ENCODE results near the gene SLC6A13. TPM values are rescaled to one million over a fixed set of nuclear protein-coding genes. Genes with fewer than 3 reads are reported as not detected.

Gene SLC6A13
- total RNA-seq, 4 donors from 2014 or later, result not detected

GRCh38 chr12:201361-201760 is 61.3 kb downstream of the SLC6A13 start:
- WGBS, result 79% methylated on average over 8 of the region's 8 CpGs
- Histone ChIP-seq H3K27me3 (peaks cover 0 to 81% (median 16%) of the 10 kb centered on the region in 4 donors), H3K9me3 (no peaks in the 10 kb centered on the region), H3K4me1 (peaks cover 4 to 19% (median 14%) of the 10 kb centered on the region in 4 donors), H3K27ac (replicated peaks in 1 of 4) (no peak overlapping the region), H3K36me3 (no peaks in the 10 kb centered on the region), H3K4me3 (no peak overlapping the region)
- no peak for TF ChIP-seq CTCF (IDR thresholded peaks at IDR 0.05)
- TF ChIP-seq POLR2A (IDR thresholded peaks at IDR 0.05; ENCODE audit: low read depth), result no peak
- TF ChIP-seq POLR2AphosphoS5 (IDR thresholded peaks at IDR 0.05), result no peak
- no peak for TF ChIP-seq EP300 (IDR thresholded peaks at IDR 0.05)
- no peak for DNase-seq (ENCODE audit: extremely low spot score)
- intact Hi-C loops (cut with DNase I), result no loop called here

- no peak overlapping the region for H3K4me3 ChIP-seq
- intact Hi-C loops (cut with DNase I), result no loop called here
- 60% methylated on average over 9 of the region's 9 CpGs for WGBS
- no peak overlapping the region for H3K27ac ChIP-seq (replicated peaks in 1 of 4)
- peaks cover 0 to 88% (median 11%) of the 10 kb centered on the region in 4 donors for H3K27me3 ChIP-seq
- H3K36me3 ChIP-seq, result no peaks in the 10 kb centered on the region
- DNase-seq (ENCODE audit: extremely low spot score), result no peak
- no peak for TF ChIP-seq POLR2AphosphoS5 (IDR thresholded peaks at IDR 0.05)
- no peak for TF ChIP-seq CTCF (IDR thresholded peaks at IDR 0.05)
- TF ChIP-seq POLR2A (IDR thresholded peaks at IDR 0.05; ENCODE audit: low read depth), result no peak
- TF ChIP-seq EP300 (IDR thresholded peaks at IDR 0.05), result no peak
- H3K9me3 ChIP-seq, result no peaks in the 10 kb centered on the region
- peaks cover under 1 to 10% (median 6%) of the 10 kb centered on the region in 4 donors for H3K4me1 ChIP-seq
Measured at GRCh38 chr12:198705-199104, 63.9 kb downstream of the SLC6A13 start.

- no peaks in the 10 kb centered on the region for H3K9me3 ChIP-seq
- no peak overlapping the region for H3K4me3 ChIP-seq
- intact Hi-C loops (cut with DNase I), result no loop called here
- peaks cover 0 to 87% (median 5%) of the 10 kb centered on the region in 4 donors for H3K27me3 ChIP-seq
- peaks cover 0 to 5% (median under 1%) of the 10 kb centered on the region in 4 donors for H3K4me1 ChIP-seq
- DNase-seq (ENCODE audit: extremely low spot score), result no peak
- 94% methylated on average over 10 of the region's 11 CpGs for WGBS
- TF ChIP-seq POLR2AphosphoS5 (IDR thresholded peaks at IDR 0.05) (no peak), POLR2A (IDR thresholded peaks at IDR 0.05; ENCODE audit: low read depth) (no peak), CTCF (IDR thresholded peaks at IDR 0.05) (no peak), EP300 (IDR thresholded peaks at IDR 0.05) (no peak)
- no peak overlapping the region for H3K27ac ChIP-seq (replicated peaks in 1 of 4)
- no peaks in the 10 kb centered on the region for H3K36me3 ChIP-seq
Measured at GRCh38 chr12:197911-198695, 64.5 kb downstream of the SLC6A13 start.

- no peak overlapping the region for H3K27ac ChIP-seq (replicated peaks in 1 of 4)
- peaks cover 0 to 5% (median 0%) of the 10 kb centered on the region in 4 donors for H3K4me1 ChIP-seq
- intact Hi-C loops (cut with DNase I), result no loop called here
- no peaks in the 10 kb centered on the region for H3K9me3 ChIP-seq
- no peak for TF ChIP-seq EP300 (IDR thresholded peaks at IDR 0.05)
- no peak for TF ChIP-seq POLR2AphosphoS5 (IDR thresholded peaks at IDR 0.05)
- TF ChIP-seq POLR2A (IDR thresholded peaks at IDR 0.05; ENCODE audit: low read depth), result no peak
- TF ChIP-seq CTCF (IDR thresholded peaks at IDR 0.05), result no peak
- H3K27me3 ChIP-seq, result peaks cover 0 to 87% (median 4%) of the 10 kb centered on the region in 4 donors
- no peak overlapping the region for H3K4me3 ChIP-seq
- no peak for DNase-seq (ENCODE audit: extremely low spot score)
- WGBS, result 86% methylated on average over 3 of the region's 3 CpGs
- no peaks in the 10 kb centered on the region for H3K36me3 ChIP-seq
Measured at GRCh38 chr12:197347-197746, 65.3 kb downstream of the SLC6A13 start.
